Heart left ventricle (tissue), 16 donors: Measurements from ENCODE around the gene CACNB4. TPM values are rescaled to one million over a fixed set of nuclear protein-coding genes. Genes with fewer than 3 reads are reported as not detected.
"Not testable (repeated sequence)": the region's sequence is repeated elsewhere in the genome, so short reads cannot be mapped to it uniquely, and the experiment has no call there.

Experiments
- ATAC-seq, 4 donors: fragments of 200-7000 bp; cut with Tn5 transposase; one replicate each; pipeline ENCODE4 v1.9.1; 2020 to 2022; ENCODE audit warnings: moderate library complexity in 4 of 4, mild to moderate bottlenecking in 3 of 4, moderate number of reproducible peaks in 1 of 4
- DNase-seq, 5 donors: peaks; one replicate each; pipeline ENCODE4 v3.0.0-alpha.2; 2020
- H3K27ac ChIP-seq, 12 donors: fragments of 200-600 bp; sonication (generic) in 4 of 12; one replicate each; pipeline versions ENCODE4 v1.5.0 to v1.8.0; 2016 to 2022; ENCODE audit warnings: mild to moderate bottlenecking in 2 of 12
- H3K27me3 ChIP-seq, 9 donors: fragments of 200-600 bp; sonication (generic) in 2 of 9; one replicate each; pipeline versions ENCODE4 v1.5.1 to v1.8.0; 2016 to 2022; ENCODE audit warnings: mild to moderate bottlenecking in 3 of 9
- H3K36me3 ChIP-seq, 9 donors: fragments of 200-600 bp; sonication (generic) in 2 of 9; one replicate each; pipeline versions ENCODE4 v1.5.0 to v1.8.0; 2018 to 2022; ENCODE audit warnings: mild to moderate bottlenecking in 2 of 9
- H3K4me1 ChIP-seq, 12 donors: fragments of 200-600 bp; sonication (generic) in 4 of 12; one replicate each; pipeline versions ENCODE4 v1.5.0 to v1.8.0; 2016 to 2022; ENCODE audit warnings: mild to moderate bottlenecking in 3 of 12
- H3K4me3 ChIP-seq, 12 donors: fragments of 200-600 bp; sonication (generic) in 4 of 12; one replicate each; pipeline versions ENCODE4 v1.5.0 to v1.8.0; 2017 to 2022; ENCODE audit warnings: mild to moderate bottlenecking in 9 of 12, moderate library complexity in 4 of 12
- H3K9me3 ChIP-seq, 12 donors: fragments of 200-600 bp; sonication (generic) in 4 of 12; one replicate each; pipeline versions ENCODE4 v1.5.0 to v1.8.0; 2016 to 2022; ENCODE audit warnings: mild to moderate bottlenecking in 1 of 12
- POLR2A ChIP-seq, 2 donors: fragments of 450-650 bp; IDR thresholded peaks; one replicate each; pipeline ENCODE4 v1.6.1; 2017; ENCODE audit warnings: antibody characterized with exemption in 2 of 2, mild to moderate bottlenecking in 2 of 2, moderate library complexity in 2 of 2
- WGBS, 4 donors: extraction: QIAGEN DNeasy Blood & Tissue Kit in 2 of 4; methylation state at CpG; one replicate each; pipeline versions ENCODE4 v1.1.5 to v1.1.7; 2013 to 2018; 5-methylcytosine and 5-hydroxymethylcytosine counted together
- intact Hi-C, 10 donors: fragments of 100-400 bp; cut with DNase I; formaldehyde crosslinking; loops; one replicate each; pipeline versions ENCODE4 v1.11.1 to v1.14.2; 2022
- polyA plus RNA-seq, 2 donors: library from polyadenylated mRNA; stranded (reverse); fragments of 200-250 nt; gene quantifications; one replicate each; pipeline ENCODE4 v1.2.3, GENCODE V29; 2013
- total RNA-seq, 9 donors: library from RNA; depleted of rRNA in 2 of 9; stranded (reverse); fragments of >200 nt in 2 of 9; fragmentation: NEBNext Ultra II Directional in 3 of 9; extraction: Animal tissue kit (Norgen Biotek cat#: 25700) in 3 of 9; gene quantifications; one replicate each; pipeline versions ENCODE4 v1.1.0 to v1.2.4, GENCODE V29; 2016 to 2023
- TF ChIP-seq, protein P1 (sequence below), 12 donors: fragments of 200-600 bp; sonication (generic) in 4 of 12; IDR thresholded peaks; one replicate each; pipeline versions ENCODE4 v1.5.0 to v1.8.0; 2018 to 2022; ENCODE audit warnings: antibody characterized with exemption in 12 of 12, mild to moderate bottlenecking in 5 of 12
- donor health status: ischemic (EF 13 %, LVEDD 7.1; RV severe dilation, severe dysfunction).
- donor health status: healthy with polysubstance abuse.
- donor health status: DM: no; HTN: yes; CAD: no.
- donor health status: DM: no; HTN: no; CAD: no.
- donor health status: ischemic (EF 25% LVEDD 6.9; RV normal size, moderate dysfunction).
- donor health status: ischemic (EF 25% LVEDD 5.7; RV mildly dilated, moderate dysfunction).
- donor health status: healthy.
- donor health status: DM: yes; HTN: yes; CAD: no.
- donor health status: ischemic (EF 35%, LVEDD 5.7; RV mildly dilated, moderate dysfunction).
- donor health status: nonischemic (EF 11% LVEDD 7.7; RV severe dilation, severe dysfunction).
- donor health status: DM: yes; HTN: yes; CAD: no.
- donor health status: PGD.
- donor health status: ischemic (EF 29% LVEDD 5.4; RV normal size, mild dysfunction).
- donor health status: nonischemic (EF 23%, LVEDD 6.1; RV moderate dilation, normal function).

Gene CACNB4
- total and polyA plus RNA-seq, 11 donors, result 0.03 to 1.5 (median 0.39) TPM

DNA sequence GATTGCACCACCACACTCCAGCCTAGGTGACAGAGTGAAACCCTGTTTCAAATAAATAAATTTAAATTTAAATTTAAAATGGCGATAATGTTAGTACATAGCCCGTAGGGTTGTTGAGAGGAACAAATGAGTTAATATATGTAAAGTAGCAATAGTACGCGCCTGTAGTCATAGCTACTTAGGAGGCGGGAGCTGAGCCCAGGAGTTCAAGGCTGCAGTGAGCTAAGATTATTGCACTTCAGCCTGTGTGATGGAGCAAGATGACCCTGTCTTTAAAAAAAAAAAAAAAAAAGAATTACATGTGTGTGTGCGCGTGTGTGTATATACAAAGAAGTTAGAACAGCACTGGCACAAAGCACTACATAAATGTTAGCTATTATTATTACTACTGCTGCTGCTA is 153.2 kb downstream of the CACNB4 start:
- Histone ChIP-seq H3K36me3 (no peaks in the 10 kb centered on the region), H3K9me3 (peaks cover 0 to 17% (median 0%) of the 10 kb centered on the region in 12 donors), H3K27me3 (no peaks in the 10 kb centered on the region), H3K4me3 (no peak overlapping the region), H3K4me1 (peaks cover 0 to 18% (median 7%) of the 10 kb centered on the region in 12 donors), H3K27ac (no peak overlapping the region)
- 97 to 98% (median 97%) methylated on average over 7 of the region's 7 CpGs for WGBS, 4 donors
- intact Hi-C loops, result loop anchor here in 1 of 10 donors (5.0 kb wide), 1 partner anchor 113 kb away; no protein-coding TSS in a partner anchor
- TF ChIP-seq, protein P1, sequence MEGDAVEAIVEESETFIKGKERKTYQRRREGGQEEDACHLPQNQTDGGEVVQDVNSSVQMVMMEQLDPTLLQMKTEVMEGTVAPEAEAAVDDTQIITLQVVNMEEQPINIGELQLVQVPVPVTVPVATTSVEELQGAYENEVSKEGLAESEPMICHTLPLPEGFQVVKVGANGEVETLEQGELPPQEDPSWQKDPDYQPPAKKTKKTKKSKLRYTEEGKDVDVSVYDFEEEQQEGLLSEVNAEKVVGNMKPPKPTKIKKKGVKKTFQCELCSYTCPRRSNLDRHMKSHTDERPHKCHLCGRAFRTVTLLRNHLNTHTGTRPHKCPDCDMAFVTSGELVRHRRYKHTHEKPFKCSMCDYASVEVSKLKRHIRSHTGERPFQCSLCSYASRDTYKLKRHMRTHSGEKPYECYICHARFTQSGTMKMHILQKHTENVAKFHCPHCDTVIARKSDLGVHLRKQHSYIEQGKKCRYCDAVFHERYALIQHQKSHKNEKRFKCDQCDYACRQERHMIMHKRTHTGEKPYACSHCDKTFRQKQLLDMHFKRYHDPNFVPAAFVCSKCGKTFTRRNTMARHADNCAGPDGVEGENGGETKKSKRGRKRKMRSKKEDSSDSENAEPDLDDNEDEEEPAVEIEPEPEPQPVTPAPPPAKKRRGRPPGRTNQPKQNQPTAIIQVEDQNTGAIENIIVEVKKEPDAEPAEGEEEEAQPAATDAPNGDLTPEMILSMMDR (IDR thresholded peaks at IDR 0.05), result no peak
- TF ChIP-seq POLR2A (IDR thresholded peaks at IDR 0.05), result no peak
- ATAC-seq (no peak), DNase-seq (no peak)

DNA sequence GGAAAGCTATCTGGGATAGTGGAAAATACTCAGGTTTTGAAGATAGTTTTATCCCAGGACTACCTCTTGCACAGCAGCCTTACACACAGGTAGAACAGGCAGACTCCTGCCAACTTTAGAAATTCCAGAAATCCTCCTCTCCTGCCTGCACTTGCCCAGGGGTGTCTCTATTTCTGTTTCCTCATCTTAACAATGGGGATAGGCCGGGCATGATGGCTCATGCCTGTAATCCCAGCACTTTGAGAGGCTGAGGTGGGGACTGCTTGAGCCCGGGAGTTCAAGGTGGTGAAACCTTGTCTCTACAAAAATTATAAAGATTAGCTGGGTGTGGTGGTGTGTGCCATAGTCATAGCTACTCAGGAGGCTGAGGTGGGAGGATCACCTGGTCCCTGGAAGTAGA is 153.7 kb downstream of the CACNB4 start:
- peaks cover 0 to 17% (median 0%) of the 10 kb centered on the region in 12 donors for H3K9me3 ChIP-seq
- no peak overlapping the region for H3K4me3 ChIP-seq
- intact Hi-C loops, result loop anchor here in 1 of 10 donors (5.0 kb wide), 1 partner anchor 113 kb away; no protein-coding TSS in a partner anchor
- ATAC-seq (no peak), DNase-seq (no peak)
- no peak overlapping the region for H3K27ac ChIP-seq
- no peaks in the 10 kb centered on the region for H3K36me3 ChIP-seq
- H3K4me1 ChIP-seq, result peaks cover 0 to 18% (median 7%) of the 10 kb centered on the region in 12 donors
- TF ChIP-seq POLR2A (IDR thresholded peaks at IDR 0.05), result no peak
- TF ChIP-seq, protein P1 (IDR thresholded peaks at IDR 0.05), result no peak
- WGBS, 4 donors, result 93 to 100% (median 97%) methylated on average over 2 of the region's 2 CpGs
- no peaks in the 10 kb centered on the region for H3K27me3 ChIP-seq

DNA sequence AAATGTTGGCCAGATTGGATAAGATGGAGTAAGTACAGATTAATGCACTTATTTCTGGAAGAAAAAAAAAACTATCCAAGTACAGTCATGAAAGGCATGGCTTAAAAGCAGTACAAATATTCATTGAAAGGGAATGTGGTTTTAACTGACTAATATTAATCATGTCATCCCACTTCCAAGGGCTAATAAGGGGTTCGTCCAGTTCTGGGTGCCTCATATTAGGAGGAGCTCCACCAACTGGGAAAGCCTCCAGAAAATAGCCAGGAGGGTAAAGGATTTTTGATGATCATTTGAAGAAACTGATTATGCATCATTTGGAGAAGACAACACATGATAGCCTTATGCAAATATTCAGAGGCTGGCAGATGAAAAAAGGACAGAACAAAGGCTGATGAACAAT is 155.4 kb downstream of the CACNB4 start:
- ATAC-seq, result no peak
- Histone ChIP-seq H3K9me3 (peaks cover 0 to 17% (median 0%) of the 10 kb centered on the region in 12 donors), H3K36me3 (no peaks in the 10 kb centered on the region), H3K4me3 (no peak overlapping the region), H3K27me3 (no peaks in the 10 kb centered on the region), H3K4me1 (peaks cover 0 to 18% (median 7%) of the 10 kb centered on the region in 12 donors), H3K27ac (no peak overlapping the region)
- DNase-seq, result no peak
- TF ChIP-seq POLR2A (IDR thresholded peaks at IDR 0.05), result no peak
- TF ChIP-seq, protein P1 (IDR thresholded peaks at IDR 0.05), result no peak
- intact Hi-C loops, result no loop called here
- WGBS, 4 donors, result 91 to 97% (median 94%) methylated on average over 1 of the region's 1 CpG

DNA sequence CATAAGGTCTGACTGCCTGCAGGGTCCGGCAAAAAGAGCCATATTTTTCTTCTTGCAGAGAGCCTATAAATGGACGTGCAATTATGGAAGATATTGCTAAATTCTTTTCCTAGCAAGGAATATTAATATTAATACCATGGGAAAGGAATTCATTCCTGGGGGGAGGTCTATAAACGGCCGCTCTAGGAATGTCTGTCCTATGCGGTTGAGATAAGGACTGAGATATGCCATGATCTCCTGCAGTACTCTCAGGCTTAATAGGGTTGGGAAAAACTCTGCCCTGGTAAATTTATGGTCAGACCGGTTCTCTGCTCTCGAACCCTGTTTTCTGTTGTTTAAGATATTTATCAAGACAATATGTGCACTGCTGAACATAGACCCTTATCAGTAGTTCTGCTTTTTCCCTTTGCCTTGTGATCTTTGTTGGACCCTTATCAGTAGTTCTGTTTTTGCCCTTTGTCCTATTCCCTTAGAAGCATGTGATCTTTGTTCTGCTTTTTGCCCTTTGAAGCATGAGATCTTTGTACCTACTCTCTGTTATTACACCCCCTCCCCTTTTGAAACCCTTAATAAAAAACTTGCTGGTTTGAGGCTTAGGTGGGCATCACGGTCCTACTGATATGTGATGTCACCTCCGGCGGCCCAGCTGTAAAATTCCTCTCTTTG is 156.2 kb downstream of the CACNB4 start:
- Histone ChIP-seq H3K9me3 (peaks cover 0 to 17% (median 0%) of the 10 kb centered on the region in 12 donors), H3K4me1 (peaks cover 0 to 12% (median 6%) of the 10 kb centered on the region in 12 donors)
- intact Hi-C loops, H3K27me3 ChIP-seq, H3K4me3 ChIP-seq, DNase-seq, H3K27ac ChIP-seq, H3K36me3 ChIP-seq, ATAC-seq: not testable (repeated sequence)
- WGBS, 4 donors, result 85 to 88% (median 87%) methylated on average over 10 of the region's 10 CpGs
